Measurements from ENCODE around the gene TTYH2. TPM values are rescaled to one million over a fixed set of nuclear protein-coding genes. Genes with fewer than 3 reads are reported as not detected.

The TTYH2 gene
- total RNA-seq, 1 experiment from 2014 or later = 4.5 TPM

GRCh38 chr17:74233937-74234336, 20.6 kb downstream of the TTYH2 start:
- TF ChIP-seq NR3C1 (CRISPR knock-in tag; conservative IDR thresholded peaks at IDR 0.05; ENCODE audit: low read depth) (no peak), FOXP4 (CRISPR knock-in tag; IDR thresholded peaks at IDR 0.05) (peak; percentile 26; the same call in 1 of the 2 replicates)
- H3K9me3 Mint-ChIP-seq = no peaks in the 10 kb centered on the region
- ChIA-PET CTCF (interaction anchor here (1.3 to 1.8 kb wide), 3 partner anchors 12 to 51 kb away, joined by 5 to 8 read pairs (median 7); no protein-coding TSS in a partner anchor), POLR2A (interaction anchor here (1.3 to 1.6 kb wide), 2 partner anchors 12 to 23 kb away, joined by 5 to 6 read pairs; no protein-coding TSS in a partner anchor)
- DNase-seq (ENCODE audit: low spot score) = no peak
- peaks cover 12% of the 10 kb centered on the region for H3K4me1 Mint-ChIP-seq
- 0 out of 2 replicates have a peak overlapping the region, but pooled peaks have one; percentile 70 for H3K27ac Mint-ChIP-seq
- no peaks in the 10 kb centered on the region for H3K36me3 Mint-ChIP-seq
- no peaks in the 10 kb centered on the region for H3K27me3 Mint-ChIP-seq (ENCODE audit: low read depth)
- ATAC-seq = peak; percentile 56
- no peak overlapping the region for H3K4me3 Mint-ChIP-seq

GRCh38 chr17:74234486-74234885, 21.1 kb downstream of the TTYH2 start:
- Mint-ChIP-seq H3K36me3 (no peaks in the 10 kb centered on the region), H3K4me1 (peaks cover 12% of the 10 kb centered on the region), H3K27ac (no peak overlapping the region), H3K27me3 (ENCODE audit: low read depth) (no peaks in the 10 kb centered on the region), H3K4me3 (no peak overlapping the region), H3K9me3 (no peaks in the 10 kb centered on the region)
- DNase-seq (ENCODE audit: low spot score) = no peak
- ATAC-seq = no peak
- CTCF ChIA-PET = interaction anchor here (1.5 to 1.8 kb wide), 2 partner anchors 11 to 50 kb away, joined by 7 to 8 read pairs; no protein-coding TSS in a partner anchor
- POLR2A ChIA-PET = interaction anchor here (1.3 to 1.6 kb wide), 2 partner anchors 11 to 23 kb away, joined by 5 to 6 read pairs; no protein-coding TSS in a partner anchor
- TF ChIP-seq FOXK1 (CRISPR knock-in tag; IDR thresholded peaks at IDR 0.05) (no peak), ATF2 (CRISPR knock-in tag; IDR thresholded peaks at IDR 0.05; ENCODE audit: borderline replicate concordance, low read depth) (no peak), PRDM15 (CRISPR knock-in tag; IDR thresholded peaks at IDR 0.05) (no peak), HMGA2 (CRISPR knock-in tag; IDR thresholded peaks at IDR 0.05) (no peak), CTCF (IDR thresholded peaks at IDR 0.05) (no peak), TEAD1 (CRISPR knock-in tag; IDR thresholded peaks at IDR 0.05) (no peak), ZNF138 (CRISPR knock-in tag; conservative IDR thresholded peaks at IDR 0.05) (no peak), RELA (CRISPR knock-in tag; IDR thresholded peaks at IDR 0.05; ENCODE audit: borderline replicate concordance) (no peak), USF2 (CRISPR knock-in tag; IDR thresholded peaks at IDR 0.05) (no peak), GTF2I (CRISPR knock-in tag; conservative IDR thresholded peaks at IDR 0.05) (no peak), E2F4 (CRISPR knock-in tag; IDR thresholded peaks at IDR 0.05; ENCODE audit: borderline replicate concordance, low read depth) (no peak), PRRX2 (CRISPR knock-in tag; IDR thresholded peaks at IDR 0.05) (no peak)
- TF ChIP-seq, protein P1, sequence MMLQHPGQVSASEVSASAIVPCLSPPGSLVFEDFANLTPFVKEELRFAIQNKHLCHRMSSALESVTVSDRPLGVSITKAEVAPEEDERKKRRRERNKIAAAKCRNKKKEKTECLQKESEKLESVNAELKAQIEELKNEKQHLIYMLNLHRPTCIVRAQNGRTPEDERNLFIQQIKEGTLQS (CRISPR knock-in tag; conservative IDR thresholded peaks at IDR 0.05) = no peak
- TF ChIP-seq, protein P2, sequence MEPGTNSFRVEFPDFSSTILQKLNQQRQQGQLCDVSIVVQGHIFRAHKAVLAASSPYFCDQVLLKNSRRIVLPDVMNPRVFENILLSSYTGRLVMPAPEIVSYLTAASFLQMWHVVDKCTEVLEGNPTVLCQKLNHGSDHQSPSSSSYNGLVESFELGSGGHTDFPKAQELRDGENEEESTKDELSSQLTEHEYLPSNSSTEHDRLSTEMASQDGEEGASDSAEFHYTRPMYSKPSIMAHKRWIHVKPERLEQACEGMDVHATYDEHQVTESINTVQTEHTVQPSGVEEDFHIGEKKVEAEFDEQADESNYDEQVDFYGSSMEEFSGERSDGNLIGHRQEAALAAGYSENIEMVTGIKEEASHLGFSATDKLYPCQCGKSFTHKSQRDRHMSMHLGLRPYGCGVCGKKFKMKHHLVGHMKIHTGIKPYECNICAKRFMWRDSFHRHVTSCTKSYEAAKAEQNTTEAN (CRISPR knock-in tag; IDR thresholded peaks at IDR 0.05) = no peak
- TF ChIP-seq, protein P3, sequence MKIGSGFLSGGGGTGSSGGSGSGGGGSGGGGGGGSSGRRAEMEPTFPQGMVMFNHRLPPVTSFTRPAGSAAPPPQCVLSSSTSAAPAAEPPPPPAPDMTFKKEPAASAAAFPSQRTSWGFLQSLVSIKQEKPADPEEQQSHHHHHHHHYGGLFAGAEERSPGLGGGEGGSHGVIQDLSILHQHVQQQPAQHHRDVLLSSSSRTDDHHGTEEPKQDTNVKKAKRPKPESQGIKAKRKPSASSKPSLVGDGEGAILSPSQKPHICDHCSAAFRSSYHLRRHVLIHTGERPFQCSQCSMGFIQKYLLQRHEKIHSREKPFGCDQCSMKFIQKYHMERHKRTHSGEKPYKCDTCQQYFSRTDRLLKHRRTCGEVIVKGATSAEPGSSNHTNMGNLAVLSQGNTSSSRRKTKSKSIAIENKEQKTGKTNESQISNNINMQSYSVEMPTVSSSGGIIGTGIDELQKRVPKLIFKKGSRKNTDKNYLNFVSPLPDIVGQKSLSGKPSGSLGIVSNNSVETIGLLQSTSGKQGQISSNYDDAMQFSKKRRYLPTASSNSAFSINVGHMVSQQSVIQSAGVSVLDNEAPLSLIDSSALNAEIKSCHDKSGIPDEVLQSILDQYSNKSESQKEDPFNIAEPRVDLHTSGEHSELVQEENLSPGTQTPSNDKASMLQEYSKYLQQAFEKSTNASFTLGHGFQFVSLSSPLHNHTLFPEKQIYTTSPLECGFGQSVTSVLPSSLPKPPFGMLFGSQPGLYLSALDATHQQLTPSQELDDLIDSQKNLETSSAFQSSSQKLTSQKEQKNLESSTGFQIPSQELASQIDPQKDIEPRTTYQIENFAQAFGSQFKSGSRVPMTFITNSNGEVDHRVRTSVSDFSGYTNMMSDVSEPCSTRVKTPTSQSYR (CRISPR knock-in tag; IDR thresholded peaks at IDR 0.05) = no peak

Measured in WTC11 (cell line).